GM18861 (cell line): ENCODE measurements around the gene TENM4.

Source experiments
- ATAC-seq: cut with Tn5 transposase; IDR thresholded peaks from one replicate; pipeline ENCODE4 v1.9.1; 2021; ENCODE audit not compliant: unreplicated experiment

Gene TENM4

GRCh38 chr11:78731027-78731426 lies 709.8 kb downstream of the TENM4 start:
- ATAC-seq: no peak

- ATAC-seq: no peak
Observed at GRCh38 chr11:78730267-78730824, 710.5 kb downstream of the TENM4 start.

- ATAC-seq: no peak
Observed at GRCh38 chr11:78727816-78728215, 713.0 kb downstream of the TENM4 start.

- no peak for ATAC-seq
Observed at GRCh38 chr11:78725200-78725599, 715.6 kb downstream of the TENM4 start.

- no peak for ATAC-seq
Observed at GRCh38 chr11:78722786-78723185, 718.0 kb downstream of the TENM4 start.

GRCh38 chr11:78720281-78720989 lies 720.4 kb downstream of the TENM4 start:
- no peak for ATAC-seq

GRCh38 chr11:78717041-78717440 lies 723.8 kb downstream of the TENM4 start:
- no peak for ATAC-seq

GRCh38 chr11:78715639-78716311 lies 725.1 kb downstream of the TENM4 start:
- no peak for ATAC-seq

- no peak for ATAC-seq
Observed at GRCh38 chr11:78714539-78714938, 726.3 kb downstream of the TENM4 start.

GRCh38 chr11:78711735-78712134 lies 729.1 kb downstream of the TENM4 start:
- ATAC-seq: no peak

GRCh38 chr11:78710417-78710816 lies 730.4 kb downstream of the TENM4 start:
- ATAC-seq: no peak

- ATAC-seq: no peak
Observed at GRCh38 chr11:78708388-78708787, 732.4 kb downstream of the TENM4 start.

GRCh38 chr11:78706551-78706950 lies 734.3 kb downstream of the TENM4 start:
- ATAC-seq: no peak

- no peak for ATAC-seq
Observed at GRCh38 chr11:78704811-78705210, 736.0 kb downstream of the TENM4 start.

GRCh38 chr11:78699609-78700135 lies 741.2 kb downstream of the TENM4 start:
- ATAC-seq: no peak

GRCh38 chr11:78698612-78699011 lies 742.2 kb downstream of the TENM4 start:
- ATAC-seq: no peak

GRCh38 chr11:78696177-78696576 lies 744.7 kb downstream of the TENM4 start:
- no peak for ATAC-seq

GRCh38 chr11:78694152-78694551 lies 746.7 kb downstream of the TENM4 start:
- ATAC-seq: no peak

- no peak for ATAC-seq
Observed at GRCh38 chr11:78691215-78691614, 749.6 kb downstream of the TENM4 start.

- ATAC-seq: no peak
Observed at GRCh38 chr11:78690352-78690987, 750.4 kb downstream of the TENM4 start.

GRCh38 chr11:78689585-78690153 lies 751.2 kb downstream of the TENM4 start:
- ATAC-seq: no peak
